ENCODE results near the gene KPRP.

The KPRP gene, protein sequence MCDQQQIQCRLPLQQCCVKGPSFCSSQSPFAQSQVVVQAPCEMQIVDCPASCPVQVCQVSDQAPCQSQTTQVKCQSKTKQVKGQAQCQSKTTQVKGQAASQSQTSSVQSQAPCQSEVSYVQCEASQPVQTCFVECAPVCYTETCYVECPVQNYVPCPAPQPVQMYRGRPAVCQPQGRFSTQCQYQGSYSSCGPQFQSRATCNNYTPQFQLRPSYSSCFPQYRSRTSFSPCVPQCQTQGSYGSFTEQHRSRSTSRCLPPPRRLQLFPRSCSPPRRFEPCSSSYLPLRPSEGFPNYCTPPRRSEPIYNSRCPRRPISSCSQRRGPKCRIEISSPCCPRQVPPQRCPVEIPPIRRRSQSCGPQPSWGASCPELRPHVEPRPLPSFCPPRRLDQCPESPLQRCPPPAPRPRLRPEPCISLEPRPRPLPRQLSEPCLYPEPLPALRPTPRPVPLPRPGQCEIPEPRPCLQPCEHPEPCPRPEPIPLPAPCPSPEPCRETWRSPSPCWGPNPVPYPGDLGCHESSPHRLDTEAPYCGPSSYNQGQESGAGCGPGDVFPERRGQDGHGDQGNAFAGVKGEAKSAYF

GRCh38 chr1:152757747-152758146 is at the start of gene KPRP:
TSS of gene KPRP (plus strand) at chr1:152758025. CDS start at chr1:152759589, 1,564 bp downstream.
- DNase-seq (ENCODE audit: low spot score) = no peak

GRCh38 chr1:152718238-152718637 is 39.6 kb upstream of the KPRP start:
- no peak for DNase-seq (ENCODE audit: low spot score)

GRCh38 chr1:152725261-152725660 is 32.6 kb upstream of the KPRP start:
- no peak for DNase-seq (ENCODE audit: low spot score)

DNA sequence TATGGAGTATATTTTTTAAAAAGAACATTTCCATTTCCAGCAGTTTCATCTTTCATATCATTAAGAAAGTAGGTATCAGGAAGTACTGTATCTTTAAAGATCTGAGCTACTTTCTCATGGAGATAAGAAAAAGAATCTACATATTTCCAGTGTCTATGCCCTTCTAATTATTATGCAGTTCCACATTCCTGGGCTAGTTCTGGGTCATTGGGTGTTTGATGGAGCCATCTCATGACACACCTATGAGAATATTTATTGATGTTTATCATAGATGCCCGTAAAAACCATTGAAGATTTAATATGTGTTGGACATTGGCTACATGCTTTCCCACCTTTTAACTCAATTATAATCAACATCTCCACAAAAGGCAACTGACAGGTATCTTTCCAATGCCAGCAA is 28.8 kb upstream of the KPRP start:
- no peak for DNase-seq (ENCODE audit: low spot score)

GRCh38 chr1:152735648-152736047 is 22.2 kb upstream of the KPRP start:
- no peak for DNase-seq (ENCODE audit: low spot score)

GRCh38 chr1:152737997-152738396 is 19.8 kb upstream of the KPRP start:
- no peak for DNase-seq (ENCODE audit: low spot score)

DNA sequence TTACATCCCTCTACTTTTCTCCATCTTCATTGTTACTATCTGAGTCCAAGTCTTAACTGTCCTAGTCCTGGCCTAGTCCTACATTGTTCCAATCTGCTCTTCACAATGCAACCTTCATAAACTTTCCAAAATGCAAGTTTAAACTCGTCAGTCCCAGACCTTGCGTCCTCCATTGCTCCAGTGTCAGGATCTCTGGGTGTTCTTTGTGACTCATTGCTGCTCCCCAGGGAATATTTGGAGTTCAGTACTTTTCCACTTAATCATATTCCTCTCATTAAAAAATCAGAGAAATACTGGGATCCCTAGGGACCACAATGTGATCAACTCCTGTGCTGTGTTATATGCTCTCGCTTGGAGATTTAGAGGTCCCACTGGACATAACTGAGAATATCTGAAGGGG is 18.0 kb upstream of the KPRP start:
- no peak for DNase-seq (ENCODE audit: low spot score)

GRCh38 chr1:152741656-152742055 is 16.2 kb upstream of the KPRP start:
- no peak for DNase-seq (ENCODE audit: low spot score)

GRCh38 chr1:152743371-152744145 is 14.3 kb upstream of the KPRP start:
- no peak for DNase-seq (ENCODE audit: low spot score)

GRCh38 chr1:152745289-152745704 is 12.5 kb upstream of the KPRP start:
- DNase-seq (ENCODE audit: low spot score) = no peak

DNA sequence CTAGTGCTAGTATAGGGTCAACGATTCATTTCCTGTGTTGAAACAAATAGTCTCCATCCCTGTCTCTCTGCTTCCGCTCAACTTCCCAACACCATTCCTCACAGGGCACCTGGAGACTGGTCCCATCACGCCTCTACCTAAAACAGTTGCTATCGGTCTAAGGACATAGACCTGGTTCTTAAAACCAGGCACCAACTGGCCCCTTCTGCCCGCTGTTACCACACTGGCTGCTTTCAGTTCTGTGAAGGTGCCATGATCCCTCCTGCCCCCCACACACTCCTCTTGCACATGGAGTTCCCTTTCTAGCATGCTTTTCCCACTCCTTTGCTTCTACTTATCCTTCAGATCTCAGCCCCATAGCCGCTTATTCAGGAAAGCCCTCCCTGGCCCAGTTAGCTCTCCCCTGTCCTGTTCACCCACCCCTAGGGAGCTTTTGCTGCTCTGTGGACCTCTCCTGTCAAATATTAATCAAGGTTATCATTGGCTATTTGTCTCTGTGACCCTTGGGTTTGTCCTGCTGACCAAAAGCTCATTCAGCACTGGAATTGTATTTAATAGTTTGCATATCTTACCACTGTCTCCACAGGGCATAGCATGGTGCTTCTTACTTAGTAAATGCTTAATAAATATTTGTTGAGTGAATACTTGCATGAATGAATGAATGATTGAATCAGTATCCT is 11.9 kb upstream of the KPRP start:
- DNase-seq (ENCODE audit: low spot score) = no peak

DNA sequence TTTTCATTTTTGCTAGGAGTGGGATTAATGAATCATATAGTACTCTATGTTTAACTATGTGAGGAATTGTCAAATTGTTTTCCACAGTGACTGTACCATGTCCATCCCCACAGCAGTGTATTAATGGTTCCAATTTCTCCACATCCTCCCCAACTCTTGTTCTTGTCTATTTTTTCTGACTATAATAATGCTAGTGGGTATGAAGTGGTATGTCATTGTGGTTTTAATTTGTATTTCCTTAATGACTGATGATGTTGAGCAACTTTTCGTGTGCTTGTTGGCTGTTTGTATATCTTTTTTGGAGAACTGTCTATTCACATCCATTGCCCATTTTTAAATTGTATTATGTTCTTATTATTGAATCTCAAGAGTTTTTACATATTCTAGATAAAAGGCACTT is 10.0 kb upstream of the KPRP start:
- DNase-seq (ENCODE audit: low spot score) = no peak

- DNase-seq (ENCODE audit: low spot score) = no peak
Observed at GRCh38 chr1:152752225-152752624, 5.6 kb upstream of the KPRP start.

- no peak for DNase-seq (ENCODE audit: low spot score)
Observed at GRCh38 chr1:152753586-152753985, 4.2 kb upstream of the KPRP start.

DNA sequence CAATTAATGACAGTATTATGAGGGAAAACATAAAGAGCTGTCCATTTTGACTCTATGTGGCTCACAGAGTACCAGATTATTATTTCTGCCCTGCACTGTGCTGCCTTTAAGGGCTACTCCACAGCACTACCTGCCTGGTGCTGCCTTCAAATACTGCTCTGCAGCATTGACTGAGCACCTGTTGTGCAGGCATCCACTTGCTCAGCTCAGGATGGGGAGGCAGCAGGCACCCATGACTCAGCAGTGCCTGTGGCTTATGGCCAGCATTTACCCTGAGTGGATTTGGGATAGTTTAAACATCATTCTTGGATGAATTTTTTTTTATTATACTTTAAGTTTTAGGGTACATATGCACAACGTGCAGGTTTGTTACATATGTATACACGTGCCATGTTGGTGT is 953 bp upstream of the KPRP start:
- no peak for DNase-seq (ENCODE audit: low spot score)

DNA sequence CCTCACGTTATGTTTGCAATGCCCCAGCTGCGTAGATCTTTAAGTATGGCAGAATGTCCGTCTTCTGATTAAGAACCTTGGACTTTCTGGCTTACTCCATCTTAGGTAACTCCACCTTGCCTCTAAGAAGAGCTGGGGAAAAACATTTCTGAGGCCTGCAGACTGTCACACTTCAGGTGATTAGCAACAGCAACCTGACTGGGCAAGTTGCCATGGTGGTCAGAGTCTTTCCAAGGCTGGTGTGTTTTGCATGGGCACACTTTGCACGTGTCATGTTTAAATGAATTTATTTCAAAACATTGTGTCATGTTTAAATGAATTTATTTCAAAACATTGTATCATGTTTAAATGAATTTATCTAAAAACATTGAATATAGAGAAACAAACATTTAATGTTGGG is 811 bp downstream of the KPRP start:
- no peak for DNase-seq (ENCODE audit: low spot score)

DNA sequence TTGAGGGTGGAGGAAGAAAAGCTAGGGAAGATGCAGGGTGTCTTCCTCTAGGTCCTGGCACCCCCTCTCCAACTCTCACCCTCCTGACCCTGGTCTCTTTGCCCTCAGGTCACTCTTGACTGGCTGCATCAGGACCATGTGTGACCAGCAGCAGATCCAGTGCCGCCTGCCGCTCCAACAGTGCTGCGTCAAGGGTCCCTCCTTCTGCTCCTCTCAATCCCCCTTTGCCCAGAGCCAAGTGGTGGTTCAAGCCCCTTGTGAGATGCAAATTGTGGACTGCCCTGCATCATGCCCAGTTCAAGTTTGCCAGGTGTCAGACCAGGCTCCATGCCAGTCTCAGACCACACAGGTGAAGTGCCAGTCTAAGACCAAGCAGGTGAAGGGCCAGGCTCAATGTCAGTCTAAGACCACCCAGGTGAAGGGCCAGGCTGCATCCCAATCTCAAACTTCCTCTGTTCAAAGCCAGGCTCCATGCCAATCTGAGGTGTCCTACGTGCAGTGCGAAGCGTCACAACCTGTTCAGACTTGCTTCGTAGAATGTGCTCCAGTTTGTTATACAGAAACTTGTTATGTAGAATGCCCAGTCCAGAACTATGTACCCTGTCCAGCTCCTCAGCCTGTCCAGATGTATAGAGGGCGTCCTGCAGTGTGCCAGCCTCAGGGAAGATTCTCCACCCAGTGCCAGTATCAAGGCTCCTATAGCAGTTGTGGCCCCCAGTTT is 1.8 kb downstream of the KPRP start:
- no peak for DNase-seq (ENCODE audit: low spot score)

DNA sequence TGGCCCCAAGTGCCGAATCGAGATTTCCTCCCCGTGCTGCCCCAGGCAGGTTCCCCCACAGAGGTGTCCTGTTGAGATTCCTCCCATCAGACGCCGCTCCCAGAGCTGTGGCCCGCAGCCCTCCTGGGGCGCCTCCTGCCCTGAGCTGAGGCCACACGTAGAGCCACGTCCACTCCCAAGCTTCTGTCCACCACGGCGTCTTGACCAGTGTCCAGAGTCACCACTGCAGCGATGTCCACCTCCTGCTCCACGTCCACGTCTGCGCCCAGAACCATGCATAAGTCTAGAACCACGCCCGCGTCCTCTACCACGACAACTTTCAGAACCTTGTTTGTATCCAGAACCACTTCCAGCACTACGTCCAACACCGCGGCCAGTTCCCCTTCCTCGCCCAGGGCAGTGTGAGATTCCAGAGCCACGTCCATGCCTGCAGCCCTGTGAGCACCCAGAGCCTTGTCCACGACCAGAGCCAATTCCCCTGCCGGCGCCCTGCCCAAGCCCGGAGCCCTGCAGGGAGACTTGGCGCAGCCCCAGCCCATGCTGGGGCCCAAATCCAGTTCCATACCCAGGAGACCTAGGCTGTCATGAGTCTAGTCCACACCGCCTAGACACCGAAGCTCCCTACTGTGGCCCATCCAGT is 2.8 kb downstream of the KPRP start:
- DNase-seq (ENCODE audit: low spot score) = no peak

DNA sequence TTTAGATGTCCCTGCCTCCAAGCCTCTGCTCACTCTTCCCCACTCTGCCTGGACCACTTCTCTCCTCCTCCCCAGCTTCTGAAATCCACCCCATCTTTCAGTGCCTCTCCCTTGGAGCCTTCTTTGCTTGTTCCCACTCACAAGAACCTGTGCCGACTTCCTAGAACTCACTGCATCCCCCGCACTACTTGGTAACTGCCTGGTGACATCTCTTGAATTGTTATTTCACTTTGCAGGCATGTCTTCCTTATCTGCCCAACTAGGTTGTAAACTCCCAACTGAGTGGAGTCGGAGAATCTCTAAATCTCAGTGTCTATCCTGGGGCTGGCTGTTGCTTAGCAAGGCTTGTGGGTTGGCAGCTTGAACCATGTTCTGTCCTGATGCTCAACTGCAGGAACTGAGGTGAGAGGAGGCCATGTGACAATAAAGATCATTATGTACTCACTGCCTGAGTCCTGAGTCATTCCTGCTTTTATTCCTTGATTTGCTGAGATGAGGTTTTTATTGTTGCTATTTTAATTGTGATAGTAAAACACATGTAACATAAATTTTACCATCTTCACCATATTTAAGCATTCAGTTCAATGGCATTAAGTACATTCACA is 3.9 kb downstream of the KPRP start:
- DNase-seq (ENCODE audit: low spot score) = no peak

DNA sequence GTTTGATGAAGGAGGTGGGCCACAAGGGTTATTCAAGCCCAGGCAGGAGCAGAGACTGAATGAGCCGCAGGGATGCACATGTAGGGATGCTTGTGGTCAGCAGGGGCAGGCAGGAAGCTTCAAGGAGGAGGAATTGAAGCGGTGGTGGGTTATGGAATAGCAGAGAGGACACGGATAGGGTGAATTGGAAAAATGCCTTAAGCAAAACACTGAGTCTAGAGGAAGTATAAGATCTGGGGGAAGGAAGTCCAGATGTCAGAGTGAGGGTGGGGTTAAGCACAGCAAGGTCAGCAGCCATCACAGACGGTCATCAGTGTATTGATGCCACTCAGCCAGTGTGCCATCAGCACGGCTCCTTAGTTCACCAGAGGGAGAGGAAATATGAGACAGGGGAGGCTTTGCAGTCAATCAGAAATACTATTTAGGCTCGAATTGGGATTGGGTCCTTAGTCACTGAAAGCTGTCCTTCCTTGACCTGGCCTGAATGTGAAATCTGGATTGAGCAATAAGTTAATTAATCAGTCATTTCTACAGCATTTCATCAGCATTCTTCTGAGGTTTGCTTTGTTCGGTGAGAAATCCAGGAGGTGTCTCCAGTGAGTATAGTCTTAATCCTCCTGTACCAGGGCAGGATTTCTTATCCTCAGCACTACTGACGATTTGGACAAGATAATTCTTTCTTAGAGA is 11.2 kb downstream of the KPRP start:
- DNase-seq (ENCODE audit: low spot score) = no peak

Measured in cerebellar cortex (tissue), 1 donor.